Bronchial epithelial cell (primary cell): ENCODE data around the gene UGGT2. TPM values are rescaled to one million over a fixed set of nuclear protein-coding genes. Genes with fewer than 3 reads are reported as not detected.

Experiments used
- DNase-seq: peaks from one replicate; pipeline ENCODE4 v3.0.0-alpha.2; 2010; ENCODE audit warnings: low read depth
- FAIRE-seq: peaks from 2 replicates; lab custom pipeline; 2011; peaks lifted over from hg19 to GRCh38; lab: Jason Lieb, UNC
- H3K27me3 ChIP-seq: 2 replicates; pipeline ENCODE4 v1.5.1; 2011; ENCODE audit warnings: low read length; ENCODE audit not compliant: control insufficient read depth, insufficient read depth
- H3K36me3 ChIP-seq: 2 replicates; pipeline ENCODE4 v1.5.1; 2011; ENCODE audit warnings: low read length; ENCODE audit not compliant: control insufficient read depth, insufficient read depth
- H3K4me3 ChIP-seq: 2 replicates; pipeline ENCODE4 v1.5.1; 2011; ENCODE audit warnings: mild to moderate bottlenecking, low read depth, low read length, control low read depth
- total RNA-seq: library from RNA; depleted of rRNA; stranded (reverse); fragments of >200 nt; gene quantifications from 2 replicates; pipeline ENCODE4 v1.2.1, GENCODE V29; 2014
- TF ChIP-seq, protein P1 (sequence below): IDR thresholded peaks from 2 replicates; pipeline ENCODE4 v1.5.1; 2011; ENCODE audit warnings: mild to moderate bottlenecking, moderate library complexity, low read length, control low read depth, inconsistent platforms; ENCODE audit not compliant: insufficient read depth, severe bottlenecking

Gene UGGT2
- total RNA-seq, 1 donor from 2014 or later, result 25.3 TPM

DNA sequence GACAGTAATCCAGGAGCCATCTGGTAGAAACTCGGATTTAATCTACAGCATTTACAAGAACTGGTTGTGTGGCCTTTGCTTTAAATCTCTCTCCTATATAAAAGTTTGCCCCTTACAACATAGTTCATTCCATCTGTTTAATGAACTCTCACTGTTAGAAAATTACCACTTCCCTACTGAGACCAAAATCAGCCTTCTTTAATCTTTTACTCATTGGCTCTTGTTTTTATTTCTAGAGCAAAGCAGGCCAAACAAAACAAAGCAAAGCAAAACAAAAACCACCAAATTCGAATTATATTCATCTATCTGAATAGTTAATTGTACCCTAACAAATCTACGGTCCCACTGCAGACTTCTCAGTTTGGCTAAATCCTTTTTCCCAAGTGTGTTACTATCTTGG, 127.0 kb downstream of the UGGT2 start:
- TF ChIP-seq, protein P1, sequence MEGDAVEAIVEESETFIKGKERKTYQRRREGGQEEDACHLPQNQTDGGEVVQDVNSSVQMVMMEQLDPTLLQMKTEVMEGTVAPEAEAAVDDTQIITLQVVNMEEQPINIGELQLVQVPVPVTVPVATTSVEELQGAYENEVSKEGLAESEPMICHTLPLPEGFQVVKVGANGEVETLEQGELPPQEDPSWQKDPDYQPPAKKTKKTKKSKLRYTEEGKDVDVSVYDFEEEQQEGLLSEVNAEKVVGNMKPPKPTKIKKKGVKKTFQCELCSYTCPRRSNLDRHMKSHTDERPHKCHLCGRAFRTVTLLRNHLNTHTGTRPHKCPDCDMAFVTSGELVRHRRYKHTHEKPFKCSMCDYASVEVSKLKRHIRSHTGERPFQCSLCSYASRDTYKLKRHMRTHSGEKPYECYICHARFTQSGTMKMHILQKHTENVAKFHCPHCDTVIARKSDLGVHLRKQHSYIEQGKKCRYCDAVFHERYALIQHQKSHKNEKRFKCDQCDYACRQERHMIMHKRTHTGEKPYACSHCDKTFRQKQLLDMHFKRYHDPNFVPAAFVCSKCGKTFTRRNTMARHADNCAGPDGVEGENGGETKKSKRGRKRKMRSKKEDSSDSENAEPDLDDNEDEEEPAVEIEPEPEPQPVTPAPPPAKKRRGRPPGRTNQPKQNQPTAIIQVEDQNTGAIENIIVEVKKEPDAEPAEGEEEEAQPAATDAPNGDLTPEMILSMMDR, result no peak
- FAIRE-seq (no peak), DNase-seq (no peak)
- Histone ChIP-seq H3K27me3 (no peaks in the 10 kb centered on the region), H3K36me3 (no peaks in the 10 kb centered on the region), H3K4me3 (no peak overlapping the region)

DNA sequence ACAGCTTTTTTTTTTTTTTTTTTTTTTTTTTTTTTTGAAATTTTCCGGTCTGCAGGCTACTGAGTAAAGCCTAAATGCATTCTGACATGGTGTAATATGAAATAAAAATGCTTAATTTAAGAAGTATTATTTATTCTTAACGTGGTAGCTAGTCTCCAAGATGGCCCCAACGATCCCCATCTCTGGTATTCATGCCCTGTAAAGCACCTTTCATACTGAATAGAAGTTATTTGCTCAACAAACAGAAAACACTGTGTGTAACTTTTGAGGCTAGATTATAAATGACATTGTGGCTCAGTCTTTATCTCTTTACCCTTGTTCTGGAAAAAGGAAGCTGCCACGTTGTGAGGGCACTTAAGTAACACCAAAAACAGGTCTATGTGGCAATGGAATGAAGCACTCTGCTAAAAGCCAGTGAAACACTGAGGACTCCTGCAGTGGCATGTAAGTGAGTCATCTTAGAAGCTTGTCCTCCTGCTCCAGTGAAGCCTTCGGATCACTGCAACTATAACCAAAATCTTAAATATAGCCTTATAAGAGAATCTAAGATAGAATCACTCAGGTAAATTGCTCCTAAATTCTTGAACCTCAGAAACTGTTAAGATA, 128.7 kb downstream of the UGGT2 start:
- FAIRE-seq, result peak; percentile 36
- peak; percentile 91 for DNase-seq
- Histone ChIP-seq H3K4me3 (no peak overlapping the region), H3K36me3 (no peaks in the 10 kb centered on the region), H3K27me3 (no peaks in the 10 kb centered on the region)
- TF ChIP-seq, protein P1, result no peak

DNA sequence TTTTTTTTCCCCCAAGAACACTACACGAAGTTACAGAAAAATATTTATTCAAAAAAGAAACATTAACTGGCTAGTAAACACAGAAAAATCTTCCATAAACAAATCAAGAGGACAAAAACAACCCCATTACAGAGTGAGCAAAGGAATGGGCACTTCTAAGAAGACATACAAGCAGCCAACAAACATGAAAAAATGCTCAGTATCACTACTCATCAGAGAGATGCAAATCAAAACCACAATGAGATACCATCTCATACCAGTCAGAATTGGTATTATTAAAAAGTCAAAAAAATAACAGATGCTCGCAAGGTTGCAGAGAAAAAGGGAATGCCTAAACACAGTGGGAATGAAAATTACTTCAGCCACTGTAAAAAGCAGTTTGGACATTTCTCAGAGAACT, 131.7 kb downstream of the UGGT2 start:
- no peak for FAIRE-seq
- H3K36me3 ChIP-seq, result no peaks in the 10 kb centered on the region
- no peaks in the 10 kb centered on the region for H3K27me3 ChIP-seq
- no peak overlapping the region for H3K4me3 ChIP-seq
- DNase-seq, result no peak
- TF ChIP-seq, protein P1, result no peak

DNA sequence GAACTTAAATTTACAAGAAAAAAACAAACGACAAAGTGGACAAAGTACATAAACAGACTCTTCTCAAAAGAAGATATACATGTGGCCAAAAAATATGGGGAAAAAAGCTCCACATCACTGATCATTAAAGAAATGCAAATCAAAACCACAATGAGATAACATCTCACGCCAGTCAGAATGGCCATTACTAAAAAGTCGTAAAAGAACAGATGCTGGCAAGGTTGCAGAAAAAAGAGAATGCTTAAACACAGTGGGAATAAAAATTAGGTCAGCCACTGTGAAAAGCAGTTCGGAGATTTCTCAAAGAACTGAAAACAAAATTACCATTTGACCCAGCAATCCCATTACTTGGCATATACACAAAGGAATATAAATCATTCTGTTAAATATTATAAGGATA, 132.7 kb downstream of the UGGT2 start:
- no peak overlapping the region for H3K4me3 ChIP-seq
- DNase-seq (no peak), FAIRE-seq (no peak)
- no peaks in the 10 kb centered on the region for H3K36me3 ChIP-seq
- TF ChIP-seq, protein P1, result no peak
- H3K27me3 ChIP-seq, result no peaks in the 10 kb centered on the region

DNA sequence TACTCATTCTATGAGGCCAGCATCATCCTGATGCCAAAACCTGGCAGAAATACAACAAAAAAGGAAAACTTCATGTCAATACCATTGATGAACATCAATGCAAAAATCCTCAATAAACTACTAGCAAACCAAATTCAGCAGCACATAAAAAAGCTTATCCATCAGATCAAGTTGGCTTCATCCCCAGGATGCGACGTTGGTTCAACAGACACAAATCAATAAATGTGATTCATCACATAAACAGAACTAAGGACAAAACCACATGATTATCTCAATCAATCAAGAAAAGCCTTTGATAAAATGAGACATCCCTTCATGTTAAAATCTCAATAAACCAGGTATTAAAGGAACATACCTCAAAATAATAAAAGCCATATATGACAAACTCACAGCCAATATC, 134.3 kb downstream of the UGGT2 start:
- no peaks in the 10 kb centered on the region for H3K27me3 ChIP-seq
- DNase-seq (no peak), FAIRE-seq (no peak)
- no peak overlapping the region for H3K4me3 ChIP-seq
- H3K36me3 ChIP-seq, result no peaks in the 10 kb centered on the region
- TF ChIP-seq, protein P1, result no peak

DNA sequence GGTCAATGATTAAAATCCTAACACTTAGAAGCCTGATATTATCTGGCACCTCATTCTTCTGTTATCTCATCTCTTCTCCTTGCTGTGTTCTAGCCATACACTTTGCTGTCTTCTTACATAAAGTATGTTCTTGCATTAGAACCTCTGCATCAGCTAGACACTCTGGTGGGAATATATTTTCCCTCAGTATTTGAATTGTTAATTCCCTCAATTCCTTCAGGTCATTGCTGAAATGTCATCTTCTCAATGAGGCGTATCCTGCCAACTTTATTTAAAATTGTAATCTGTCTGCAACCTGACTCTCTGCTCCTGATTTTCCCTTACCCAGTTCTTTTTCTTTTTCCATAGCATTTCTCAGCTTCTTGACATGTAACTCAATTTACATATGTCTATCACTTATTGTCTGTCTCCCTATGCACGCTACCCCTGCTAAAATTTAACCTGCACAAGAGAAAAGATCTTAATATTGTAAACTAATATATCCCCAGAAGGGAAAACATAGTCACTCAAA, 138.2 kb downstream of the UGGT2 start:
- TF ChIP-seq, protein P1, result no peak
- Histone ChIP-seq H3K27me3 (no peaks in the 10 kb centered on the region), H3K36me3 (no peaks in the 10 kb centered on the region), H3K4me3 (no peak overlapping the region)
- FAIRE-seq (no peak), DNase-seq (no peak)
